CD4-positive, CD25-positive, alpha-beta regulatory T cell (primary cell): ENCODE measurements around the gene MEOX1. TPM values are rescaled to one million over a fixed set of nuclear protein-coding genes. Genes with fewer than 3 reads are reported as not detected.

ENCODE experiments used
- ATAC-seq, 2 donors: fragments of 150-1000 bp; cut with Tn5 transposase; one replicate each; pipeline ENCODE4 v1.10.0; 2021; ENCODE audit warnings: low read depth in 2 of 2, moderate number of reproducible peaks in 2 of 2, moderate library complexity in 1 of 2
- DNase-seq, 3 donors: peaks; one replicate each; pipeline versions ENCODE4 v3.0.0 to v3.0.0-alpha.2; 2012 to 2022; ENCODE audit warnings: mixed read lengths in 1 of 3
- H3K27ac ChIP-seq: one replicate; pipeline ENCODE4 v1.7.0; 2013; ENCODE audit warnings: mild to moderate bottlenecking, low read length; ENCODE audit not compliant: insufficient read depth, poor library complexity, severe bottlenecking
- H3K27me3 ChIP-seq: one replicate; pipeline ENCODE4 v1.7.0; 2013; ENCODE audit warnings: low read length; ENCODE audit not compliant: control insufficient read depth, insufficient read depth
- H3K36me3 ChIP-seq: one replicate; pipeline ENCODE4 v1.7.0; 2013; ENCODE audit warnings: mild to moderate bottlenecking, low read length, moderate library complexity; ENCODE audit not compliant: control insufficient read depth, insufficient read depth
- H3K4me1 ChIP-seq: 2 replicates; pipeline ENCODE4 v1.7.0; 2013; ENCODE audit warnings: mild to moderate bottlenecking, low read length; ENCODE audit not compliant: insufficient read depth, control insufficient read depth, poor library complexity, severe bottlenecking
- H3K4me3 ChIP-seq: one replicate; pipeline ENCODE4 v1.7.0; 2013; ENCODE audit warnings: low read depth, mild to moderate bottlenecking, low read length, moderate library complexity
- H3K9me3 ChIP-seq, 2 experiments: 1 replicate in 1 of 2; 2 replicates in 1 of 2; pipeline ENCODE4 v1.7.0; 2013; ENCODE audit warnings: low read length in 2 of 2, mild to moderate bottlenecking in 1 of 2, moderate library complexity in 1 of 2; ENCODE audit not compliant: control insufficient read depth in 2 of 2
- H3K27ac Mint-ChIP-seq, 3 donors: one replicate each; pipeline ENCODE4 v1.8.0; 2020 to 2022; ENCODE audit warnings: mild to moderate bottlenecking in 3 of 3, mixed read lengths in 3 of 3, moderate library complexity in 2 of 3
- H3K27me3 Mint-ChIP-seq: one replicate; pipeline ENCODE4 v1.8.0; 2022; ENCODE audit warnings: mild to moderate bottlenecking, mixed read lengths
- H3K36me3 Mint-ChIP-seq: one replicate; pipeline ENCODE4 v1.8.0; 2020; ENCODE audit warnings: mixed read lengths
- H3K4me1 Mint-ChIP-seq, 4 donors: one replicate each; pipeline ENCODE4 v1.8.0; 2020 to 2022; ENCODE audit warnings: mixed read lengths in 4 of 4, mild to moderate bottlenecking in 1 of 4
- H3K4me3 Mint-ChIP-seq, 4 donors: one replicate each; pipeline ENCODE4 v1.8.0; 2020 to 2022; ENCODE audit warnings: mild to moderate bottlenecking in 4 of 4, mixed read lengths in 4 of 4, moderate library complexity in 3 of 4
- H3K9me3 Mint-ChIP-seq, 7 donors: one replicate each; pipeline ENCODE4 v1.8.0; 2020 to 2022; ENCODE audit warnings: mixed read lengths in 7 of 7, mild to moderate bottlenecking in 3 of 7, moderate library complexity in 2 of 7
- polyA plus RNA-seq, 4 donors: library from polyadenylated mRNA; unstranded; fragments of 300-500 nt; fragmentation: Illumina TruSeq; gene quantifications; one replicate each; pipeline ENCODE4 v1.2.3, GENCODE V29; 2021
- total RNA-seq: library from RNA; stranded (reverse); gene quantifications from one replicate; pipeline ENCODE4 v1.2.3, GENCODE V29; 2022

MEOX1 gene
- total and polyA plus RNA-seq, 5 donors from 2014 or later, result 15.3 to 36.5 (median 29.7) TPM

- ATAC-seq, result peak; percentile 51 to 68
- H3K4me3 Mint-ChIP-seq, result no peak overlapping the region
- Histone ChIP-seq H3K4me1 (peaks cover 2% of the 10 kb centered on the region), H3K27ac (no peak overlapping the region), H3K36me3 (no peaks in the 10 kb centered on the region), H3K27me3 (no peaks in the 10 kb centered on the region), H3K4me3 (no peak overlapping the region), H3K9me3 (no peaks in the 10 kb centered on the region)
- no peaks in the 10 kb centered on the region for H3K27me3 Mint-ChIP-seq
- peaks cover 0 to 18% (median 5%) of the 10 kb centered on the region in 4 donors for H3K4me1 Mint-ChIP-seq
- no peaks in the 10 kb centered on the region for H3K9me3 Mint-ChIP-seq
- DNase-seq, result peak in 1 of 3 donors; percentile 71
- peak overlapping the region in 1 of 3 donors; percentile 38 for H3K27ac Mint-ChIP-seq
- H3K36me3 Mint-ChIP-seq, result no peaks in the 10 kb centered on the region
Observed at GRCh38 chr17:43667947-43668348, 6.2 kb upstream of the MEOX1 start.

GRCh38 chr17:43667506-43667905, 5.8 kb upstream of the MEOX1 start:
- Histone ChIP-seq H3K27ac (no peak overlapping the region), H3K9me3 (no peaks in the 10 kb centered on the region), H3K4me3 (no peak overlapping the region), H3K36me3 (no peaks in the 10 kb centered on the region), H3K27me3 (no peaks in the 10 kb centered on the region), H3K4me1 (peaks cover 7% of the 10 kb centered on the region)
- no peaks in the 10 kb centered on the region for H3K27me3 Mint-ChIP-seq
- DNase-seq (no peak), ATAC-seq (no peak)
- H3K27ac Mint-ChIP-seq, result no peak overlapping the region
- H3K4me1 Mint-ChIP-seq, result peaks cover under 1 to 22% (median 8%) of the 10 kb centered on the region in 4 donors
- H3K36me3 Mint-ChIP-seq, result no peaks in the 10 kb centered on the region
- H3K4me3 Mint-ChIP-seq, result no peak overlapping the region
- no peaks in the 10 kb centered on the region for H3K9me3 Mint-ChIP-seq

- H3K9me3 Mint-ChIP-seq, result no peaks in the 10 kb centered on the region
- Histone ChIP-seq H3K9me3 (no peaks in the 10 kb centered on the region), H3K4me3 (no peak overlapping the region), H3K27me3 (no peaks in the 10 kb centered on the region), H3K36me3 (no peaks in the 10 kb centered on the region), H3K27ac (no peak overlapping the region), H3K4me1 (peaks cover 23% of the 10 kb centered on the region)
- no peak for ATAC-seq
- H3K27ac Mint-ChIP-seq, result no peak overlapping the region
- H3K4me1 Mint-ChIP-seq, result peaks cover 6 to 38% (median 21%) of the 10 kb centered on the region in 4 donors
- H3K4me3 Mint-ChIP-seq, result no peak overlapping the region
- no peak for DNase-seq
- H3K27me3 Mint-ChIP-seq, result no peaks in the 10 kb centered on the region
- no peaks in the 10 kb centered on the region for H3K36me3 Mint-ChIP-seq
Observed at GRCh38 chr17:43665937-43666236, 4.2 kb upstream of the MEOX1 start.

GRCh38 chr17:43665084-43665936, 3.6 kb upstream of the MEOX1 start:
- ATAC-seq (no peak), DNase-seq (no peak)
- Mint-ChIP-seq H3K36me3 (no peaks in the 10 kb centered on the region), H3K9me3 (no peaks in the 10 kb centered on the region), H3K27me3 (no peaks in the 10 kb centered on the region), H3K27ac (no peak overlapping the region), H3K4me1 (peaks cover 6 to 44% (median 24%) of the 10 kb centered on the region in 4 donors), H3K4me3 (no peak overlapping the region)
- H3K36me3 ChIP-seq, result no peaks in the 10 kb centered on the region
- no peaks in the 10 kb centered on the region for H3K9me3 ChIP-seq
- peaks cover 29% of the 10 kb centered on the region for H3K4me1 ChIP-seq
- no peak overlapping the region for H3K27ac ChIP-seq
- no peaks in the 10 kb centered on the region for H3K27me3 ChIP-seq
- no peak overlapping the region for H3K4me3 ChIP-seq

- DNase-seq, result no peak
- Histone ChIP-seq H3K9me3 (no peaks in the 10 kb centered on the region), H3K27me3 (no peaks in the 10 kb centered on the region), H3K36me3 (no peaks in the 10 kb centered on the region), H3K27ac (no peak overlapping the region), H3K4me1 (peaks cover 41% of the 10 kb centered on the region), H3K4me3 (no peak overlapping the region)
- Mint-ChIP-seq H3K36me3 (no peaks in the 10 kb centered on the region), H3K4me1 (peaks cover 6 to 50% (median 25%) of the 10 kb centered on the region in 4 donors), H3K27ac (peak overlapping the region in 1 of 3 donors; percentile 96), H3K27me3 (no peaks in the 10 kb centered on the region), H3K9me3 (no peaks in the 10 kb centered on the region), H3K4me3 (peak overlapping the region in 3 of 4 donors; percentile 49 to 70 (median 52))
- ATAC-seq, result no peak
Observed at GRCh38 chr17:43664096-43664495, 2.4 kb upstream of the MEOX1 start.

GRCh38 chr17:43663383-43663782, 1.7 kb upstream of the MEOX1 start:
- Histone ChIP-seq H3K9me3 (no peaks in the 10 kb centered on the region), H3K27ac (no peak overlapping the region), H3K36me3 (no peaks in the 10 kb centered on the region), H3K4me1 (peaks cover 48% of the 10 kb centered on the region), H3K27me3 (no peaks in the 10 kb centered on the region), H3K4me3 (no peak overlapping the region)
- H3K27ac Mint-ChIP-seq, result peak overlapping the region in 1 of 3 donors; percentile 96
- no peaks in the 10 kb centered on the region for H3K9me3 Mint-ChIP-seq
- H3K4me1 Mint-ChIP-seq, result peaks cover 6 to 57% (median 28%) of the 10 kb centered on the region in 4 donors
- H3K4me3 Mint-ChIP-seq, result peak overlapping the region in 2 of 4 donors; percentile 54 to 81
- ATAC-seq, result no peak
- peak in 1 of 3 donors; percentile 43 for DNase-seq
- no peaks in the 10 kb centered on the region for H3K36me3 Mint-ChIP-seq
- H3K27me3 Mint-ChIP-seq, result no peaks in the 10 kb centered on the region

GRCh38 chr17:43662413-43663141, 855 bp upstream of the MEOX1 start:
- H3K4me3 ChIP-seq, result peak overlapping the region; percentile 72
- H3K9me3 Mint-ChIP-seq, result no peaks in the 10 kb centered on the region

More at GRCh38 chr17:43662413-43663141, 855 bp upstream of the MEOX1 start:
- DNase-seq (peak in 2 of 3 donors; percentile 31 to 84), ATAC-seq (peak; percentile 73 to 87)
- Histone ChIP-seq H3K4me1 (peaks cover 56% of the 10 kb centered on the region), H3K27ac (peak overlapping the region; percentile 75), H3K9me3 (no peaks in the 10 kb centered on the region), H3K36me3 (no peaks in the 10 kb centered on the region), H3K27me3 (no peaks in the 10 kb centered on the region)
- Mint-ChIP-seq H3K27ac (peak overlapping the region; percentile 81 to 92 (median 90)), H3K36me3 (no peaks in the 10 kb centered on the region), H3K4me3 (peak overlapping the region; percentile 66 to 93 (median 84)), H3K4me1 (peaks cover 6 to 63% (median 34%) of the 10 kb centered on the region in 4 donors), H3K27me3 (no peaks in the 10 kb centered on the region)
